HTR-8/SVneo (cell line): ENCODE measurements around the gene TBKBP1.

Experiments
- DNase-seq: peaks from one replicate; pipeline ENCODE4 v3.0.0; 2011; ENCODE audit warnings: low spot score, mixed read lengths; ENCODE audit not compliant: insufficient read length
- FAIRE-seq: peaks from 2 replicates; lab custom pipeline; 2011; peaks lifted over from hg19 to GRCh38; lab: Jason Lieb, UNC

TBKBP1 gene, protein sequence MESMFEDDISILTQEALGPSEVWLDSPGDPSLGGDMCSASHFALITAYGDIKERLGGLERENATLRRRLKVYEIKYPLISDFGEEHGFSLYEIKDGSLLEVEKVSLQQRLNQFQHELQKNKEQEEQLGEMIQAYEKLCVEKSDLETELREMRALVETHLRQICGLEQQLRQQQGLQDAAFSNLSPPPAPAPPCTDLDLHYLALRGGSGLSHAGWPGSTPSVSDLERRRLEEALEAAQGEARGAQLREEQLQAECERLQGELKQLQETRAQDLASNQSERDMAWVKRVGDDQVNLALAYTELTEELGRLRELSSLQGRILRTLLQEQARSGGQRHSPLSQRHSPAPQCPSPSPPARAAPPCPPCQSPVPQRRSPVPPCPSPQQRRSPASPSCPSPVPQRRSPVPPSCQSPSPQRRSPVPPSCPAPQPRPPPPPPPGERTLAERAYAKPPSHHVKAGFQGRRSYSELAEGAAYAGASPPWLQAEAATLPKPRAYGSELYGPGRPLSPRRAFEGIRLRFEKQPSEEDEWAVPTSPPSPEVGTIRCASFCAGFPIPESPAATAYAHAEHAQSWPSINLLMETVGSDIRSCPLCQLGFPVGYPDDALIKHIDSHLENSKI

DNA sequence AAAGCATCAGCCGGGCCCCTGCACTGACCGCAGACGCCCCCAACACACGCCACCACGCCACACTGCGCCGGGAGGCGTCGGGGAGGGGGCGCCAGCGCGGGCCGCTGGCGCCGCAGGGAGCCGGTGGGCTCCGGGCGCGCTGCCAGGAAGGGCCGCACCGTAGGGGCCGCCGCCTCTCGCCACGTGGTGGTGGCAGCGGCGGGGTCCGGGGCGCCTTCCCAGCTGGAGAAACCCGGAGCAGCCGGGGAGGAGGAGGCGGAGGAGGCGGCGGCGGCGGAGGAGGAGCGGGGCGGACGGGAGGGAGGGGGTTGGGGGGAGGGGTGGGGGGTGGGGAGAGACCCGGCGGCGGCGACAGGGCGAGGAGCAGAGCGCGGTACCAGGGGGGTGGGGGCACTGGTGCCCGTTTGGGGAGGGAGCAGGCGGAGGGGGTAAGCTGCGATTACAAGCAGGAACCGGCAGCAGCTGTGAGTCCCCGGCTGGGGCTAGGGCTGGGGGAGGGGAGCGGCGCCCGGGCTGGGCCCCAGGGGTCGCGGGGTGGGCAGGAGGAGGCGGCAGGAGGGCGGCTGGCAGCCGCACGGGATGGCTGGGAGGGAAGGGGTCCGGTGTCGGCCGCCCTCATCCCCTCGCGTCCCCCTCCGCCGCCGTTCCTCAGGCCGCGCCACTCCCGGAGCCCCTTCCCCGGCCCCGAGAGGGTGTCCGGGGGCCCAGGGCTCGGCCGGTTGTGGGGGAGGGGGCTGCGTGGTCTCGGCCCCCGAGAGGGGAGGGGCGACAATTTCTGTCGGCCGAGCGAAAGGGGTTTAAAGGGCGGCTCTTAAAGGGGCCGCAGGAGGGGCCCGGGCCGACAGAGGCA is at the start of gene TBKBP1:
Gene TBKBP1 (plus strand): TSS at position 431 of the 850 bp plus-strand sequence. CDS start 1,952 bp downstream, outside the sequence.
- peak; percentile 73 for DNase-seq

DNA sequence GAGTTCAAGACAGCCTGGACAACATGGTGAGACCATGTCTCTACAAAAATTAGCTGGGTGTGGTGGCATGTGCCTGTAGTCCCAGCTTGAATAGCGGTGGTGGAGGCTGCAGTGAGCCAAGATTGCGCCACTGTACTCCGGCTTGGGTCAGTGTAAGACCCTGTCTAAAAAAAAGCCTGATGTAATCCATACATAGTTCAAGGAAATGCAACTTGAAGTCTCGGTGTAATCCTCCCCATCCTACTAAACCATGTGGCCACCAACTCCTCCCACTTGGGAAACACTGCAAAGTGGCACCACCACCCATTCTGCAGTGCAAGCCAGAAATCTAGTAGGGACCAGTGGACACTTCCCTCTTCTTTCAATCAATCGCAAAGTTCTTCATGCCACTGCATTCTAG is 49.6 kb upstream of the TBKBP1 start:
- FAIRE-seq (no peak), DNase-seq (no peak)

More for the DNA sequence above, at the start of gene TBKBP1:
- peak; percentile 40 for FAIRE-seq

DNA sequence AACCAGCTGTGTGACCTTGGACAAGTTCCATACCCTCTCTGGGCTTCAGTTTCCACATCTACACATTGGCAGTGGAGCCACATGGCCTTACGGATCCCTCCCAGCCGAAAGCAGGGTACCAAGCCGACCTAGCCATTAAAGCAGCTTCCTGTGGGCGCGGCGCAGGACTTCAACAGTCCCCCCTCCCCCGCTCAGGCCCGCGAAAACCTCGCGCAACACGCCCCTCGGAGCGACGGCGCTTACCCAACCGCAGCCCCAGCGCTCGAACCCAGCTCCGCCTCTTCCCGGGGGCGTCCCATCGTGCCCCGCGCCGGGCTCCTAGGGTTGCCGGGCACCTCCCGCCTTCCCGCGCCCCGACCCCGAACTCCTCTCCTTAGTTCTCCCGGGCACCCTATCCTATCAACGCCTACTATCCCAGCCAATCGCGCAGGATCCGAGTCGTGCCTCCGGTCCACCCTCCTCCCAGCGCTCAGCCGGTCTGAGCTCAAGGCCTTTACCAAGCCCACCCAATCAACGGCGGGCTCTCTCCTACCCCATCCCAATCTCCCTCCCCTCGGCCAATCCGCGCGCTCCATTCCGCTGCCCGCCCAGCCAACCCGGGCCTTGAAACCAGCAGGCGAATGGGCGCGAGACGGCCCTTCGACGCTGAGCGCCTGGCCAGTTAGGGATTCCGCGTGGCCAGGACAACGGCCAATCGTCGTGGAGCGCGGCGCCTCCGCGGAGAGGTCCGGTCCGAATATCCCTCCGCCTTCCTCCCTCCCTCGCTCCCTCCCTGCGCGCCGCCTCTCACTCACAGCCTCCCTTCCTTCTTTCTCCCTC is 44.6 kb upstream of the TBKBP1 start, which contains the start of gene KPNB1:
Gene KPNB1 (plus strand): TSS at position 767 of the 819 bp plus-strand sequence. CDS start 326 bp downstream, outside the sequence.
- FAIRE-seq (peak; percentile 99), DNase-seq (peak; percentile 99)

DNA sequence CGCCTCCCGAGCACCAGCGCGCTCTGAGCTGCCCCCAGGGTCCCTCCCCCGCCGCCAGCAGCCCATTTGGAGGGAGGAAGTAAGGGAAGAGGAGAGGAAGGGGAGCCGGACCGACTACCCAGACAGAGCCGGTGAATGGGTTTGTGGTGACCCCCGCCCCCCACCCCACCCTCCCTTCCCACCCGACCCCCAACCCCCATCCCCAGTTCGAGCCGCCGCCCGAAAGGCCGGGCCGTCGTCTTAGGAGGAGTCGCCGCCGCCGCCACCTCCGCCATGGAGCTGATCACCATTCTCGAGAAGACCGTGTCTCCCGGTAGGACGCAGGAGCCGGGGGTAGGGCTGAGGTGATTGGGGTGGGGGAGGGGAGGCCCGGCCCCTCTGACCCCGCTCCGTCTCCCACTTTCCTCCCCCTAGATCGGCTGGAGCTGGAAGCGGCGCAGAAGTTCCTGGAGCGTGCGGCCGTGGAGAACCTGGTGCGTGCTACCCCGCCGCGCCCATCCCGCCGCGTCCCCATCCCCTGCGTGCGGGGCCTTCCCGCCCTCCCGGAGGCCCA is 43.9 kb upstream of the TBKBP1 start:
- DNase-seq, result peak; percentile 47
- no peak for FAIRE-seq

DNA sequence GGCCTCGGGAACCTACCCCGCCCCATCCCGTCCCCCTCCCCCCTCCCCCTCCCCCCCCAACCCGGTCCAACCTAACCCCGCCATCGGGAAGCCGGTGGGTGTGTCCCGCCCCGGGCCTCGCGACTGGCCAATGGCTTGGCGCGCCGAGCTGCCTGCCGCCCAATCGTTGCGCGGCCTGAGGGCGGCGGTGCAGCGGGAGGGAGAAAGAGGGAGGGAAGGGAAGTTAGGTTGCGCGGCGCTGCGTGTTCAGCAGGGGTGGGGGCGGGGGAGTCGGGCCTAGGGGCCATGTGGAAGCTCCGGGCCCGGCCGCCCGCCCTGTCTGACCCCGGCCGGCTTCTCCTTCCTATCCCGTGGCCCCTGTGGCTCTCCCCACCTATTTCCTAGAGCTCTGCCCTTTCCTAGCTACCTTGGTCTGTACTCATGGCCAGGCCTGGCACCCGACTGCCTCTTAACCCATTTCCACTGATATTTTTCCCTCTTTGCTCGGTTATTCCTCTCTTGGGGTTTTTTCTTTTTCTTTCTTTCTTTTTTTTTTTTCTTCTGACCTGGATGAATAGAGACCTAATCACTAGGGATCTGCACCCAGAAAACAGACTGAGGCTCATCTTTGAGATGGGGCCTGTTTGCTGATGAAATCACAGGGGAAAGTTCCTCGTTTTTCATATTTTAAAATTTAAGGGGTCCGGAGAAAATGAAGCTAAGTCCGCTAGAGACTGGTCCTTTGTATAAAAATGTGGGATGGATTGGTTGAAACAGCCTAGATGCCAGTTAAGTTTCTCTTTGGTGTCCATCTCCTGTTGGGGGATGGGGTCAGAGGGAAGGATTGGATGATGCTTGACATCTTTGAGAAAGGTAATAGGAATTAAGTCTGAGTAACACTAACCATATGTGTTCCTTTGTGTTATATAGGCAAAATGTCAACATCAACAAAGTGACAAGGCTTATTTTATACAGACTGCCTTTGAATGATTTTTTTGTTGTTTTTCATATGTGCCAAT is 43.1 kb upstream of the TBKBP1 start:
- peak; percentile 98 for FAIRE-seq
- DNase-seq, result peak; percentile 98

DNA sequence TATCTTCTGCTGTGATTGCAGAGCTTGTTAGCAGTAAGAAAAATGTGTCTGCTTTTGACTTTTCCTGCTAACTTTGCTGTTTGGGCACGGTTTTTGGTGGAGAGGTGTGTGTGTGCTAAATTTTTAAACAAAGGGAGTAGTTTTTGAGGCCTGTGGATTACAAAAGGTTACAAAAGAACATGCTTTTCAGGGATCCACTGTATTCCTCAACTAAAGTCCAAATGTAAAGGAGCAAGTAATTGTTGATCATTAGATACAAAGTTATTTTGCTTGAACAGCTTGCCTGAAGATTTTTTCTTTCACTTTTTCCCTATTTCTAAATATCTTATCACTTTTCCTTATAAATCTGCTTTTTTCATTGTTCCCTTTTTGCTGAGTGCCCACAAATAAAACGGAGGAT is 42.3 kb upstream of the TBKBP1 start:
- DNase-seq (no peak), FAIRE-seq (no peak)

DNA sequence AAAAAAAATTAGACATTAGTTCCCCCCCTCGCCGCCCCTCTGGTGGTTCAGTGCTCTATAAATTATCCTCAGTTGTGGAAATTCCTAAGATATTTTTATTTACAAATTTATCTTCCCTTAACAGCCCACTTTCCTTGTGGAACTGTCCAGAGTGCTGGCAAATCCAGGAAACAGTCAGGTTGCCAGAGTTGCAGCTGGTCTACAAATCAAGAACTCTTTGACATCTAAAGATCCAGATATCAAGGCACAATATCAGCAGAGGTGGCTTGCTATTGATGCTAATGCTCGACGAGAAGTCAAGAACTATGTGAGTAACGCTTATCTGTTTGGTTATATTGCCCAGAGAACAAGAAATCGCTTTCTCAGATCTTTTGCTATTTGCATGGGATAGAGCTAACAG is 41.4 kb upstream of the TBKBP1 start:
- FAIRE-seq (no peak), DNase-seq (no peak)

DNA sequence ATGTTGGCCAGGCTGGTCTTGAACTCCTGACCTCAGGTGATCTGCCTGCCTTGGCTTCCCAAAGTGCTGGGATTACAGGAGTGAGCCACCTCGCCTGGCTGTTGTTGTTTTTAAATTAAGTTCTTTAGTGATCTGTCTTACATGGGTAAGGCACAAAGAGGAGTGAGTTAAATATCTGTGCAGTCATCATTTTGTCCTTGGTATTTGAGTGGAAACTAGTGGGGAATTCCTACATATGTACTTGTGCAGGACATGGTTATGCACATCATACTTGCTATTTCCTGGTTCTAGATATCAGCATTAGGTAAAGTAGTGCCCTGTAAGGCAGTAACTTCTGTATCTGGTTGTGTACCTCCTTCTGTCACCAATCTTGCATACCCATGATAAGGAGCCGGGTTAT is 40.5 kb upstream of the TBKBP1 start:
- FAIRE-seq, result no peak
- DNase-seq, result no peak

DNA sequence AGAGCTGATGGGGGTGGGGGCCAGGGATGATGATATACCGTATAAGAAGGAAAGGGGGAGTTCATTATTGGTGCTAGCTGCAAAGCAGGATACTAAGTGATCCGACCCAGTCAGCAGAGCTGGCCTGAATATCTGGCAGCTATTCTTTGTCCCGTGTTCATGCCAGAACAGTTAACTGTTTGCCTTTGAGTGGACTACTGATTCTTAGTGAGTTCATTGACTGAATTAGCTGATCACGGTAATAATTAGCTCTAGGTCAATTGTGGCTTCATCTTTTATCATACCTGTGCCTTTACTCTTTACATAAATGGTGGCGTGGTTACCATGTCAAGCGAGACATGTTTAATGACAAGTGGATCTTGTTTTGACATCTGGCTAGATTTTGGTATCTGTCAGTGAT is 39.0 kb upstream of the TBKBP1 start:
- FAIRE-seq (no peak), DNase-seq (no peak)

DNA sequence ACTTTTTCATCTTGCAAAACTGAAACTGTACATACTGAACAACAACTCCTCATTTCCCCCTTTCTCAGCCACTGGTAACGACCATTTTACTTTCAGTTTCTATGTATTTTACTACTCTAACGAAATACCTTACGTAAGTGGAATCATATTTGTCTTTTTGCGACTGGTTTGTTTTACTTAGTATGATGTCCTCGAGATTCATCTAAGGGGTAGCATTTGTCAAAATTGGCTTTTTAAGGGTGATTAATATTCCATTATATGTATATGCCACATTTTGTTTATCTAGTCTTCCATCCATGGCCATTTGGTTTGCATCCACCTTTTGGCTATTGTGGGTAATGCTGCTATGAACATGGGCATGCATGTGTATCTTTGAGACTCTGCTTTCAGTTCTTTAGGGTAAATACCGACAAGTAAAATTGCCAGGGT is 33.9 kb upstream of the TBKBP1 start:
- FAIRE-seq (no peak), DNase-seq (no peak)

DNA sequence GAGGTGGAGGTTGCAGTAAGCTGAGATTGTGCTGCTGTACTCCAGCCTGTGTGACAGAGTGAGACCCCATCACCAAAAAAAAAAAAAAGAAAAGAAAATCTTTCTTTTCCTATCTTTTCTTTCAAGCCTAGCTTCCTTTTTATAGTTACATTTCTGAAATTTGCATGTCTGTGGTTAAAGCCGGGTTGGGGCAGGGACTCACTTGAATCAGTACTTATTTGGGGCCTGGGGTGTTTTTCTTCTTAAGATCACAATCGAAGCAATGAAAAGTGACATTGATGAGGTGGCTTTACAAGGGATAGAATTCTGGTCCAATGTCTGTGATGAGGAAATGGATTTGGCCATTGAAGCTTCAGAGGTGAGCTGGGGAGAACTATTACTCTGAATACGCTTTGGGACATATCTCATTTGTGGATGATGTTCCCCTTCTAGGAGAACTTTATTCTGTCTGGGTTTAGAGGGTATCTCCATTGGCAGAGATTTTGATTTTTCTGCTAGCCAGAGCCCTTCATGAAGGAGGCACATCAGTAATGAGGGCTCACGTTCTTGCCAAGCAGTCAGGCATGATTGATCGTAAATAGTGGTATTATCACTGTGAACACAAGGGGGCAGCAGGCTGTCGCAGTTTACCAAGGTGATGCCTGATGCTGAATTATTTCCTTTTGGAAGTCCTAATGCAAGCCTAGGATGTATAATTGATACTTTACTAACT is 29.9 kb upstream of the TBKBP1 start:
- FAIRE-seq (peak; percentile 89), DNase-seq (peak; percentile 67)

DNA sequence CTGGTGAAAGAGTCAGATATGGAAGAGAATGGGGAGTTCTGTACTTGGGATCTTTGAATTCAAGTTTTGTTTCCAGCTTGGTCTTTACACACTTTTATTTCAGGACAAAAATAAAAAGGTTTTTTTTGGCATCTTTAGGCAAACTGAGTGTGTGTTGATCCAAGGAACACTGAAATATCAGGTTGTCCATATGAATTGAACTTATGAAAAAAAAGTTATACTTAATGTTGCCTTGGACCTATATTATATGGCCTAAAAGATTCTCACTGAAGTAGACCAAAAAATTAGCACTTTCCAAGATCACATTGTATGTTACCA is 29.4 kb upstream of the TBKBP1 start:
- FAIRE-seq (no peak), DNase-seq (no peak)

DNA sequence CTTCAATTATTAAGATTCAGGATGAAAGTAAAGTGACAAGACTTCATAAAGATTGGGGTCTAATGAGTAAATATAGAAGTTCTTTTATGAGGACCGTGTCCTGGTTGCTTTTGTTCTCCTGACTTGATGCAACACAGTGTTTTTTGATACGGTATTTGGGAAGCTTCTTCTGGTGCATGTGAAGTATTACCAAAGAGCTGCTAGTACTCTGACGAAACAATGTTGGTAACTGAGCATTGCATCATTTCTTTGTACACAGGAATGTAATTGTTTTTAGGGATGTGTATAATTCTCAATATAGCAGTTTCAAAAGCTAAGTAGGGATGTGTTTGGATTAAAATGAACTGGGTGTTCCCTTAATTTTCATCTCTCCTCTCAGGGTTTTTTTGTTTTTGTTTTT is 28.3 kb upstream of the TBKBP1 start:
- FAIRE-seq (no peak), DNase-seq (no peak)

DNA sequence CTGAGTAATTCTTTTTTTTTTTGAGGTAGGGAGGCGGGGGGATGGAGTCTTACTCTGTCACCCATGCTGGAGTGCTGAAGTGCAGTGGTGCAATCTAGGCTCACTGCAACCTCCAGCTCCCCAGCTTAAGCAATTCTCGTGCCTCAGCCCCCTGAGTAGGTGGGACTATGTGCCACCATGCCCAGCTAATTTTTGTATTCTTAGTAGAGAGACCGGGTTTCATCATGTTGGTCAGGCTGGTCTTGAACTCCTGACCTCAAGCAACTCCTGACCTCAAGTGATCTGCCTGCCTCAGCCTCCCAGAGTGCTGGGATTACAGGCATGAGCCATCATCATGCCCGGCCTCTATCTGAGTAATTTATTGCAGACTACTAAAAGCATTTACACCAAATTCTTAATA is 24.9 kb upstream of the TBKBP1 start:
- no peak for FAIRE-seq
- no peak for DNase-seq

DNA sequence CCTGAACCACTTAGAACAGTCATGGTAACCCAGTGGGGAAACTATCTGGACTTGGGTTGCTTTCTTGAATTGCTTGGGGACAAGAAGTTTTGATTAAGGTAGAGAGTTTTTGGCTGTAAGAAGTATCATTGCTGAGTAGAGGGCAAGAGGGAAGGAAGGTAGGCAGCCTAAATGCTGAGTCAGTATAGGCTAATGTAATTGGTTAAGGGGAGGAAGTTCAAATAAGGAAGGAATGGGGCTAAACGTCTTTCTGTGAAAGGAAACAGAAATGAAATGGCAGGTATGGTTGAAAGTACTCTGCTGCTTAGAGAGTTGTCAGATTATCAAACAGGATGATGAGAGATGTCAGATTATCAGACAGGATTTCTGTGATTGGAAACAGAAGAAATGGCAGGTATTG is 23.9 kb upstream of the TBKBP1 start:
- no peak for DNase-seq
- no peak for FAIRE-seq

DNA sequence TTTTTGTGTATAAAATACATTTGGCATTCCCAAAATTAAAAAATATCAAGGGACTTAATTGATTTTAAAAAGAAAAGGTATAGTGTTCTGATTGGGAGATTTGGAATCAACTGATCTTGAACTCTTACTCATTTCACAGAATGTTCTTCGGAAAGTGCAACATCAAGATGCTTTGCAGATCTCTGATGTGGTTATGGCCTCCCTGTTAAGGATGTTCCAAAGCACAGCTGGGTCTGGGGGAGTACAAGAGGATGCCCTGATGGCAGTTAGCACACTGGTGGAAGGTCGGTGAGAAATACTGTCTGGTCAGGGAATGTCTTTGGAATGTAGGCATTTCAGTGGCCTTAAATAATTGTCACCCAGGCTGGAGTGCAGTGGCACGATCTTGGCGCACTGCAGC is 19.5 kb upstream of the TBKBP1 start:
- DNase-seq (no peak), FAIRE-seq (no peak)

DNA sequence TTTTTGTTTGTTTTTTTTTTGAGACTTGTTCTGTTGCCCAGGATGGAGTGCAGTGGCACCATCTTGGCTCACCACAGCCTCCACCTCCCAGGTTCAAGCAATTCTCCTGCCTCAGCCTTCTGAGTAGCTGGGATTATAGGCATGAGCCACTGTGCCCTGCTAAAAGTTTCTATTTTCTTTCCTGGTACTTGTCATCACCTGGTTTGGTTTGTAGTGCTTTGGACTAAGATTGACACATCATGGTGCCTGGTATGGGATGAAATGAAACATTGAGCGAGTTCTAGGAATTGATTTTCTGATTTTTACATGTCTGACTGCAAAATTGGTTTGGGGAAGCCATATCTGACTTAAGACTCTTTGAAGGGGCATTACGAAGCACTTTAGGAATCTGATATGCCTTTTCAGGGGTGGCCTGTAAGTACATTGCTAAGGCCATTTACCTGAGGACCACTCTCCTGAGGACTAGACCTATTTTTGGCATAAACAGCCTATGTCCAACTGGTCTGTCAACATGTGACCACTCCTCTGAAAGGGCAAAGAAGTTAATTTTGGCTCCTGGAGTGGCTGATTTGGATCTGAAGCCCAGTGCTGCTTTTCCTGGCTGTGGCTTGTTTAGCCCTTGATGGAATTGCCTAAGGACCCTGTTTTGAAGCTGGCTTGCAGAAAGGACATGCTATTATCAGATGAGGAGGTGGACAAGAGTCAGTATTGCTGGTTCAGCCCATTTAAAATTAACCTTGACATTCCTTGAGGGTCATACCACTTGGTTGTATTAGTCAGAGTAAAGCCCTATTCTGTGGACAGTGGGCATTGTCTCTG is 18.4 kb upstream of the TBKBP1 start:
- DNase-seq (no peak), FAIRE-seq (no peak)
